Mesenteric fat pad (tissue), 1 donor: Measurements from ENCODE around the gene R3HDM4. TPM values are rescaled to one million over a fixed set of nuclear protein-coding genes. Genes with fewer than 3 reads are reported as not detected.
"Not testable (repeated sequence)": the region's sequence is repeated elsewhere in the genome, so short reads cannot be mapped to it uniquely, and the experiment has no call there.

Source experiments
- DNase-seq: peaks from one replicate; pipeline ENCODE4 v3.0.0-alpha.2; 2020; ENCODE audit warnings: low spot score
- total RNA-seq: library from RNA; stranded (reverse); fragmentation: NEBNext Ultra II Directional; extraction: Animal tissue kit (Norgen Biotek cat#: 25700); gene quantifications from one replicate; pipeline ENCODE4 v1.2.1, GENCODE V29; 2021
- donor health status: DM: yes; HTN: yes; CAD: no.

The R3HDM4 gene
- total RNA-seq, 1 donor from 2014 or later: 48.2 TPM

DNA sequence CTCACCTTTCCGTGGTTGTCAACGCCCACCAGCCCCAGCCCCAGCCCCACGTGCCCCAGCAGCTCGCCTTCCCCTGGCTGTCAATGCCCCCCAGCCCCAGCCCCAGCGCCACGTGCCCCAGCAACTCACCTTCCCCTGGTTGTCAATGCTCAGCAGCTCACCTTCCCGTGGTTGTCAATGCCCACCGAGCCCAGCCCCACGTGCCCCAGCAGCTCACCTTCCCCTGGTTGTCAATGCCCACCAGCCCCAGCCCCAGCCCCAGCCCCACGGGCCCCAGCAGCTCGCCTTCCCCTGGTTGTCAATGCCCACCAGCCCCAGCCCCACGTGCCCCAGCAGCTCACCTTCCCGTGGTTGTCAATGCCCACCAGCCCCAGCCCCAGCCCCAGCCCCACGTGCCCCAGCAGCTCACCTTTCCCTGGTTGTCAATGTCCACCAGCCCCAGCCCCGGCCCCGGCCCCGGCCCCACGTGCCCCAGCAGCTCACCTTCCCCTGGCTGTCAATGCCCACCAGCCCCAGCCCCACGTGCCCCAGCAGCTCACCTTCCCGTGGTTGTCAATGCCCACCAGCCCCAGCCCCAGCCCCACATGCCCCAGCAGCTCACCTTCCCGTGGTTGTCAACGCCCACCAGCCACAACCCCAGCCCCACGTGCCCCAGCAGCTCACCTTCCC lies 34.9 kb downstream of the R3HDM4 start:
- not testable (repeated sequence) for DNase-seq

DNA sequence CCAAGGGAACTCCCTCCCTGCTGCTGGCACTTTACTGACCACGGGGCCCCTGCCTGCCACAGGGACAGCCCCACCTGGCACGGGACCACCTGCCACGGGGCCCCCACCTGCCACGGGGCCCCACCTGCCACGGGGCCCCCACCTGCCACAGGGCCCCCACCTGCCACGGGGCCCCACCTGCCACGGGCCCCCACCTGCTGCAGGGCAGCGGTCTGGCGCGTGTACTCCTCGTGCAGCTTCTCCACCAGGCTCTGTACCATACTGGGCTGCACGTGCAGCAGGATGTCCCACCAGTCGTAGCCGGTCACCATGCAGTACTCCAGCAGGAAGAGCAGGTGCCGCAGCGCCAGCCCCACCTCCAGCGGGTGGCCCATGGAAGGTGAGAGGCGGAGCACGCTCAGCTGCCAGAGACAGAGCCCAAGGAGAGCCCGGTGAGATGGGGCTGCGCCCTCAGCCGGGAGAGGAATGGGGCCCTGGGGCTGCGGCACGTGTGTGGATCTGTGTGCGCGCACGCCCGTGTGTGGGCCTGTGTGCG lies 36.2 kb downstream of the R3HDM4 start:
- no peak for DNase-seq

DNA sequence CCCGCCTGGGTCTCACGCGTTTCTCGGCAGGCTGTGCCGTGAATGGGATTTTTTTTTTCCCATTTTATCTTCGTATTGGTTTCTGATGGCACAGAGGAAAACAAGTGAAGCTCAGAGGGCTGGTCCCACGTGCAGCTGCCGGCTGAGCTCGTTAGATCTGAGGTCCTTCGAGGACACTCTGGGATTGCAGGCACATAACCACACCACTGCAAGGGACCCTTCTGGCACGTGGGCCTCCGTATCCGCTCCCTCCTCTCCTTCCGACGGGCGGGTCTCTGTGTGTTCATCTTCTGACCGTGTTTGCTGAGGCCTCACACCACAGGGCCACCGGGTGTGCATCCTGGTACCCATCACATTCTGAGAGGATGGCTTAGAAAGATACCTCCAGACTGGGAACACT lies 36.9 kb downstream of the R3HDM4 start:
- no peak for DNase-seq

DNA sequence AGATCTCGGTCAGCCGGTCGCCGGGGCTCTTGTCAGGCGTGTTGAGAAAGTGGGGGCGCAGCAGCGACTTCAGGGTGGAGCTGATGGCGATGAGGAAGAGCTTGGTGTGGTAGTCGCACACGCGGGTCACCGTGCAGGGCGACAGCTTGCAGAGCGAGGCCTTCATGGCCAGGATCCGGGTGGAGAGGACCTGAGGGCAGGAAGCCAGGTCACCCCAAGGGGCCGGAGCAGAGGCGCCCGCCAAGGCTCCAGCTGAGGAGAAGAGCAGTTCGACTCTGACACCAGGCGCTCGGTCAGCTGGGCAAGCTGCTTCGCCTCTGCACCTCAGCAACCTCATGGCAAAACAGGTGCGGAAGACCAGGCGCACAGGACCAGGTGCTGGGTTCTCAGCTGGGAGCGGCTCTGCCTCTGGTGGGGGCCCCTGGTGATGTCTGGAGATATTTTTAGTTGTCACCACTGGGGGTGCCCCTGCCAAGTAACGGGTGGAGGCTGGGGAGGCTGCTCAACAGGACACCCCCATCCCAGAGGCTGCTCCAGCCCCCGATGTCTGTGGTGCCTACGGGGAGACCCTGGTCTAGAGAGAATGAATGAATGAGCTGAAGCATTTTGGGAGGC lies 37.6 kb downstream of the R3HDM4 start:
- no peak for DNase-seq

DNA sequence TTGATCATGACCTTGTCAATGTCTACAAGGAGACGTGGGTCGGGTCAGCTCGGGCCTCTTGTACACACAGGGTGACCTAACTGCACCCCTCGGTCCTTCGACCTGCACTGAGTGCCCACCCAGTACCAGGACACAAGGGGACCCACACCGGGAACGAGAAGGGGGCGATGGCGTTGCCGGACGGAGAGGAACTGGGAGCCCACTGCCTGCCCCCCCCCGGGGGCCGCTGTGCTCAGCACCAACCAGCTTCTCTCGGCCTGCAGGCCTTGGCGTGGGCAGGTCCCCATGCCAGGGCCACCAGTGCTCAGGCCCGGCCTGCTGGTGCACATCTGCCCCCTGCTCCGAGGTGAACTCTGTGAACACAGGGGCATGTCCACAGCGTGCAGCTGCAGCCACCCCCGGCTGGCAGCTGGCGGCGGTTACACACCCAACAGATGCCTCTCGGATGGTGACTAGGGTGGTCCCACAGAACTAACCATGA lies 39.4 kb downstream of the R3HDM4 start:
- DNase-seq: no peak

DNA sequence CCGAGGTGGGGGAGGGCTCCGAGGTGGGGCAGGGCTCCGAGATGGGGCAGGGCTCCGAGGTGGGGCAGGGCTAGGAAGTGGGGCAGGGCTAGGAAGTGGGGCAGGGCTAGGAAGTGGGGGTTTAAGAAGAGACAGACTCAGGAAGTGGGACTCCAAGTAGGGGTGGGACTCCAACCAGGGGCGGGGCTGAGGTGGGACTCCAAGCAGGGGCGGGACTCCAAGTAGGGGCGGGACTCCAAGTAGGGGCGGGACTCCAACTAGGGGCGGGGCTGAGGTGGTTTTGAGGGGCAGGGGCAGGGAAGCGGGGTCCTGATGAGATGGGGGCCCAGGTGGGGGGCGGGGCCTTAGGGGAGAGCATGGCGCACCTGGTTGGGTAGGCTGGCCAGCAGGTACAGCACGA lies 39.9 kb downstream of the R3HDM4 start:
- DNase-seq: no peak

DNA sequence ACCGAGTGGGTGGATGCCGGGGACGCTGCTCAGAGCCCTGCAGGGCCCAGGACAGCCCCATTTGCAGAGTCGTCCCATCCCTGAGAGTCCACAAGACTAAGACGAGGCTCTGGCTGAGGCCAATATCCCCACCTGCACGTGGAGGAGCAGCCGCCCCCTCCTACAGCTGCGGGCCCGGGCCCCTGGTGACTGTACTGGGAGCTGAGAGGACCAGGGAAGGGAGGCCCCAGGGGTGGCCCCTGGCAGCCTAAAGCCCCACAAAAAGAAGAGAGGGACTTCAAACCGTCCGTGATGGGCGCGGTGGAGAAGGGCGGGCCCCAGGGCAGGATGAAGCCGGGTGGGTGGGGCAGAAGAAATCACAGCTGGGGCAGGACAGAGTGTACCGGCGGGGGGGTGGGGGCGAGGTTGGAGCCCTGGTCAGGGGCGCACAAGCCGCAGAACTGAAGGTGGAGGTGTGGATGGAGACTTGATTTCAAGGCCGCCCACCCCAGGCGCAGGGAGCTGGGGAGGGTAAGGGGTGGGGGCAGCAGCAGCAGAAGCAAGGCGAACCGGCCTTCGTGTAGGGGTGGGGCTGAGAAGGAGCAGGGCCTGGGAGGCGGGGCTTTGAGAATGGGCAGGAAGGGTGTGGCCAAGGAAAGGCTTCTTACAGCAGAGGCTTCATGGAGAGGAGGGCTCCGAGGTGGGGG lies 40.6 kb downstream of the R3HDM4 start:
- DNase-seq: no peak

DNA sequence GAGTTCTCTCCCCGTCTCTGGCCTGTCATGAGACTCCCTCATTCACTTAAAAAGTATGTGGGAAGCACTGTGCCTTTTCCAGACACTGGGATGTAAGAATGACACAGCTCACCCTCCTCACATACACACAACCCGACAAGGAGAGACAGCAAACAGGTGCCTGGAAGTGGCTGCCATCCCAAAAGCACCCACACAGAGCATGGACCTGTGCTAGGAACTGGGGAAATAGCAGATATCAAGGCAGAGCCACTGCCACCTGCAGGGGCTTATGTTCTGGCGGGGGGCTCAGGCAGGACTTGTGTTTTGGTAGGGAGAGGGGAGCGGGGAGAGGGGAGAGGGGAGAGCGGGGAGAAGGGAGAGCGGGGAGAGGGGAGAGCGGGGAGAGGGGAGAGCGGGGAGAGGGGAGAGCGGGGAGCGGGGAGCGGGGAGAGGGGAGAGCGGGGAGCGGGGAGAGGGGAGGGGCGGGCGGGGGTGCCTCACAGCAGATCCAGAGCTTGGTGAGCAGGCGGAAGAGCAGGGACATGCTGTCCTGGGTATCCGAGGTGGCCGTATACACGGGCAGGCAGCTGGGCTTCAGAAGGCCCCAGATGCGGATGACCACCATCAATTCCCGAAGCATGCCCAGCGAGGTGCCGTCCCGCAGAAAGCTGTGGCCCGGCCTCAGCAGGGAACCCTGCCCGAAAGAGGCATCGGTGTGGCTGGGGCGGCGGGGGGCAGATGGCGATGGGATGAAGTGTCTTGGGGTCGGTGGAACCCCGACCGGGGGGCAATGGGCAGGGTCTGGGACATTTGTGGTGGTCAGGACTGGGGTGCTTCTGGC lies 41.4 kb downstream of the R3HDM4 start:
- no peak for DNase-seq

DNA sequence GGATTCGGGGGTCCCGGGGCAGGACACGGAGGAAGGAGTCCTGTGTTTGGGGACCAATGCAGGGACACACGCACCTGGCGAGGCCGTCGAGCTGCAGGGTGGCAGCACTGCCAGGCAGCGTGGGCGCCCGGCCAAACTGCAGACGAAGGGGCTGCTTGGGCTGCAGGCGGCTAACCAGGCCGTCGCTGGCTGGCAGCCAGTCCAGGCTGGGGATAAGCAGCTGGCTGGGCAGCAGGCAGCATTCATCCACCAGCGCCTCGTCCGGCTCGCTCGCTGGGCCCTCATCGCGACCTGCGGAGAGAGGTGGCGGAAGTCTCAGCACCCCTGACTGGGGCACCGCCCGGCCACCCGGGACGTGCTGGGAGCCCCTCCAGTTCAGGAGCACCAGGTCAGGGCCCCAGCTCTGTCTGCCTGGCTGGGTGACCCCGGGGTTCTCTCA lies 42.0 kb downstream of the R3HDM4 start:
- DNase-seq: no peak

DNA sequence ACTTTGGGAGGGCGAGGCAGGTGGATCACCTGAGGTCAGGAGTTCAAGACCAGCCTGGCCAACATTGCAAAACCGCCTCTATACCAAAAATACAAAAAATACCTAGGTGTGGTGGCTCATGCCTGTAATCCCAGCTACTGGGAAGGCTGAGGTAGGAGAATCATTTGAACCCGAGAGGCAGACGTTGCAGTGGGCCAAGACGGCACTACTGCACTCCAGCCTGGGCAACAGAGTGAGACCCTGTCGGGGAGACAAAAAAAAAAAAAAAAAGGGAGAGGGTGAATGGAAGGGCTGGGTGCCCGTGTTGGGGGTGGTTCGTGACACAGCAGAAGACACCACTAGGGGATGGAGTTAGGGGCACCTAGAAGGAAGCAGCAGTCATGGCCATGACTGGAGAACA lies 42.7 kb downstream of the R3HDM4 start:
- DNase-seq: no peak

DNA sequence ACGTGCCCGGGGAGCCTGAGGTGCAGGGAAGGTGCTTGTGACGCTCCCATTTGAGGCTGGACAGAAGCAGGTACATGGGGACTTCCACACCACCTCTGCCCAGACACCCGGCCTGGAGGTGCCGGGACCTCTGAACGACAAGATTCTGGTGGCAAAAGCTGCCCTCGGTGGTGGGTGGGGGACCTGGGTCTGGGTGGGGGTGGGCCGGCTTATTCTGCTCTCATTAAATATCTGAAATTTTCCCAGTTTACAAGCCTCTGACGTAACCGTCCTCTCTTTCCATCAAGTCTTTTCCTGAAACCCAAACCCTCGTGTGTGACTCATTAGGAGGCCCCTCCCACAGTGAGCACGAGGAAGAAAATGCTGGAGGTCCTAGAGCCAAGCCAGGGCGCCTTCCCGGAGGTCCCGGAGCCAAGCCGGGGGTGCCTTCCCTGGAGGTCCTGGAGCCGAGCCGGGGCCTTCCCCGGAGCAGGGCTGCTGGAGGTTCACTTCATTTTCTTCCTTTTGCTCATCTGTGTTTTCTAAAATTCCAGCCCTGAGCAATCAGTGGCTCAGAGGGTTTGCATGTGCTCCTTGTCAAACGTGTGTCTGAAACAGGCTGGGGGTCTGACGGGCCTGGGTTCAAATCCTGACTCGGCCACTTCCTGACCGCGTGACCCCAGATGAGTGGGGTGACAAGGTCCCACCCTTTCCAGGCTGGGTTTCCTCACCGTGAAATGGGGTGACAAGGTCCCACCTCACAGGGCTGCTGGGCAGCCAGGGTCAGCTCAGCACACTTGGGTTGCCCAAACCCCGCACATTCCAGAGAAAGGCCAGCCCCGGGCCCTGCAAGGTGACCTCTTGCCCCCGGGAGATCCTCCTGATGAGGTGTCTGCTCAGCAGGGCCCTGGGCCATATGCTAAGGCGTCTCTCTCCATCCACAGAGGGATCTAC lies 43.5 kb downstream of the R3HDM4 start:
- DNase-seq: no peak

DNA sequence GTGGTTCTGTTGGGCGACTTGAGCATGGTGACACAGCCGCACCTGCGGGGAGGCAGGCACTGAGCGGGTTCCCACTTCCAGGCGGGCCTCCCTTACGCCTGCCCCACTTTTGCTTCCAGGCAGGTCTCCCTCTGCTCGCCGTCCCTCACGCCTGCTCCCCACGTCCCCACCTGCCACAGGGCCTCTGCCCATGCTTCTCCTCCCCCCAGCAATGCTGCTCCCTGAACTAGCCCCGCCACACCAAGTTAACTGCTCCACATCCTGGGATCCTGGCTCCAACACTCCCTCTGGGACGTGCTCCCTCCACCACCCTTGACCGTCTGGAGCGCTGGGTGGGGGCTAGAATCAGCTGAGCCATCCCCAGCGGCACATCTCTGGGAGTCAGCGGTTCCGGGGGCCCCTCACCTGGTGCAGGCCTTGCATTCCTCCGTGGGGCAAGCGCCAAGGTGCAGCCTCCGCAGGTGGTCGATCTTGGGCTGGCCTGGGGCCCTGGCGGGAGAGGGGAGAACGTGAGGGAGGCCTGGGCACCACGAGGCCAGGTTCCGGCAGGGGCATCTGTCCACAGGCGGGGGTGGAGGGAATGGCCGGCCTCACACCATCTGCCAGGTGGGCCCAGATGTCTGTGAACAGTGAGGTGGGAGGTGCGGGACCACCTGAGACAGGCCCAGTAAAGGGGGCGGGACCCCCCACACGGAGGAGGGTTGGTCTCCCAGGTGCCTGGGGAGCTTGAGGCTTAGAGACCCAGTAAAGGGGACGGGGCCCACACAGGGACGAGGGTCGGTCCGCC lies 44.4 kb downstream of the R3HDM4 start:
- DNase-seq: no peak

DNA sequence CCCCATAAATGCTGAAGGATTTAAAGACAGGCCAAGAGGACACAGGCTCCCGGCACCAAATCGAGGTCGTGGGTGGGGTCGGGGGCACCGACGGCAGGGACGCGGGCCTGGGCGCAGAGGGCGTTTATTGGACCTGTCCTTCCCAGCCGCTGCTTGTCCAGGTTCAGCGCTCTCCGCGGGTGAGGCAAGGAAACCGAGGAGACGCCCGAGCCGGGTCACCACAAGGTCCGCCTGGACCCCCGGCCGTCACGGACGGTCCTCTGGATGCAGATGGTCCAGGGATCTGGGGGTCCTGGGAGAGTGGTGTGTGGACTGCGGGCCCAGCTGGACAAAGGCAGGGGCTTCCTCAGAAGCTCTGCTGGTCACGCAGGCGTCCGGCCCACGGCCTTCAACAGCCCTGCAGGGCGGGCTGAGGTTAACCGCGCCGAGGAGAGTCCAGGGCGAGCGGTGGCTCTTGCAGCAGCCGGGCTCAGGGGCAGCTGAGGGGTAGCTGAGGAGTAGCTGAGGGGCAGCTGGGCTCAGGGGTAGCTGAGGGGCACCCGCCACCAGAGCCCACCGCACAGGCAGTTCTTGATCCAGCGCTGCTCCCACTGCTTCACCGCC lies 45.1 kb downstream of the R3HDM4 start:
- no peak for DNase-seq

DNA sequence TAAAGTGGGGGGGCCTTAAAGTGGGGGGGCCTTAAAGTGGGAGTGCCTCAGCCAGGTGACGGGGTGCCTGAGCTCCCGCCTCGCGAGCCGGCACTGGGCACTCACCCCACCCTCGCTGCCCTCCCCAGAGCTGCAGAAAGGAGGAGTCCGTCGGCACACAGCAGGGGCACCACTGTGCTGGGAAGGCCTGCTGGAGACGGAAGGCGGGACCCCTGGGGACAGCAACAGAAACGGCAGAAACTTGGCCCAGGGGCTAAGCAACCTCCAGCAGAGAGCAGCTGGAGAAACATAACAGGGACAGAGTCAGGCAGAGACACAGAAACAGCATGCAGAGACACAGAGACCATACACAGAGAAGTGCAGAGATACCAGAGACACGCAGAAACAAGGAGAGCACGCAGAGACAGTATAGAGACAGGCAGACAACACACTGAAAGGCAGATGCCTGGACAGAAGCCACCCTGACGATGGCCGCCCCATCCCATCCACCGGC lies 45.7 kb downstream of the R3HDM4 start:
- DNase-seq: no peak

DNA sequence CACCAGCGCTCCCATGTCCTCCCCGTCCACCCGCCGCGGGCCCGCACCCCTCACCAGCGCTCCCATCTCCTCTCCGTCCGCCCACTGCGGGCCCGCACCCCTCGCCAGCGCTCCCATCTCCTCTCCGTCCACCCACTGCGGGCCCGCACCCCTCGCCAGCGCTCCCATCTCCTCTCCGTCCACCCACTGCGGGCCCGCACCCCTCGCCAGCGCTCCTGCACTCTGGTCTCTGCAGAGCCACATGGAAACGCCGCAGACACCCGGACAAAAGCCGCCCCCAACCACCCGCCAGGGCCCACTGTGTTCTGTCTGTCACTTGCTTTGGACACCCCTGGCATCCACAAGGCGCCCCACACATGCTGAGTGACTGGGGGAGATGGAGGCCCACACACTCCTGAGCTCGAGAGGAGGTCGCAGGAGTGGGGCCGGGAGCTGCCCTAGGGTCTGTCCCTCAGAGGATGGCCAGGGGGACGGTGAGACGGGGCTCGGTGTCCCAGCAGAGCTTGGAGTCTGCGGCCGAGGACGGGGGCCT lies 46.2 kb downstream of the R3HDM4 start:
- DNase-seq: no peak

DNA sequence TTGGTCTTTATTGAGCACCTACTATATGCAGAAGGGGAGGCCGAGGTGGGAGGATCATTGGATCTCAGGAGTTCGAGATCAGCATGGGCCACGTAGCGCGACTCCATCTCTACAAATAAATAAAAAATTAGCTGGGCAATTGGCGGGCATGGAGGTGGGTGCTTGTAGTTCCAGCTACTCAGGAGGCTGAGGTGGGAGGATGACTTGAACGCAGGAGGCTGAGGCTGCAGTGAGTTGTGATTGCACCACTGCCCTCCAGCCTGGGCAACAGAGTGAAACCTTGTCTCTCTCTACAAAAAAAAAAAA lies 49.8 kb downstream of the R3HDM4 start:
- no peak for DNase-seq

DNA sequence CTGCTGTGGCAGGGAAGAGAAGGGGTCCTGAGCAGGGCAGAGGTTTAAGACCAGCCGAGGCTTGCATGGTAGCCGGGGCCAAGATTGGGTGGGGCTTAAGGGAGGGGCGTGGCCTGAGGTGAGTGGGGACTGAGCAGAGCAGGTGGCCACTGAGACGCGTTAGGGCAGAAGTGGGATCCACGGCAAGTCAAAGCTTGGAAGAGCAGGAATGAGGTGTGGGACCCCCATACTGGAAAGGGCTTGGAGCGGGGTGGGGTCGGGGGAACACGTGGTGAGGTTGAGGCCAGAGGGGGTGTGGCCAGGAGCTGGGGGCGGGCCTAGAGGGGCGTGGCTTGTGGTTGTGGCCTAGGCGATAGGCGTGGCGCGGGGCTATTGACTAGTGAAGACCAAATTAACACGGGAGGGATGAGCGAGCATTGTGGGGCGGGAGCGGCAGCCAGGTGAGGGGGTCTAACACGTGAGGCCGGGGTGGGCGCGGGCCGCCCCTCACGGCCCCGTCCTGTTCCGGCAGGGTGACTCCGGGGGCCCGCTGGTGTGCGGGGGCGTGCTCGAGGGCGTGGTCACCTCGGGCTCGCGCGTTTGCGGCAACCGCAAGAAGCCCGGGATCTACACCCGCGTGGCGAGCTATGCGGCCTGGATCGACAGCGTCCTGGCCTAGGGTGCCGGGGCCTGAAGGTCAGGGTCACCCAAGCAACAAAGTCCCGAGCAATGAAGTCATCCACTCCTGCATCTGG lies 50.3 kb downstream of the R3HDM4 start:
- DNase-seq: no peak
